Measurements from ENCODE around the gene ATXN7L3B.

Gene ATXN7L3B

DNA sequence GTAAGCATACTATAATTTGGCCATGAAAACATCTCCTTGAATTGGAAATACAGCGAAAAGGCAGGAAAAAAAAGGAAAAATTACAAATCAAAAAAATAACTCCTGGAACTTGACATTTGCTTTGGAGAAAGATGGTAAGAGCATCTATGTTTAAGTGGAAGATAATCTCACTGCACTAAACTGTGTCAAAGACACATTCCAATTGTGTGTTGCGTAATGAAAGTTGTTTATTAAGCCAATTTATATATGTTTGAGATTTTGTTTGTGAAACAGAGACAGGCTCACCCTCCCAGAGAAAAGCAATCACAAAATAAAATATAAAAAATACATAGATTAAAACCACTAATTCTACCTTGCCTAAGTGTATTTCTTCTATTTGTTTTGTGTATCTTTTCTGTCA is 11.1 kb upstream of the ATXN7L3B start:
- H3K27ac ChIP-seq (ENCODE audit: low read depth, low read length) = no peak overlapping the region
- H3K36me3 ChIP-seq (ENCODE audit: control insufficient read depth, insufficient read depth, low read length) = no peaks in the 10 kb centered on the region
- H3K27me3 ChIP-seq (ENCODE audit: control insufficient read depth, insufficient read depth, low read length) = no peaks in the 10 kb centered on the region
- H3K9me3 ChIP-seq (ENCODE audit: control insufficient read depth, insufficient read depth, low read length) = no peaks in the 10 kb centered on the region
- no peak overlapping the region for H3K9ac ChIP-seq (ENCODE audit: low read depth, low read length)
- H3K4me3 ChIP-seq (ENCODE audit: low read depth, low read length) = no peak overlapping the region
- no peaks in the 10 kb centered on the region for H3K4me1 ChIP-seq (ENCODE audit: control insufficient read depth, insufficient read depth, low read length)

DNA sequence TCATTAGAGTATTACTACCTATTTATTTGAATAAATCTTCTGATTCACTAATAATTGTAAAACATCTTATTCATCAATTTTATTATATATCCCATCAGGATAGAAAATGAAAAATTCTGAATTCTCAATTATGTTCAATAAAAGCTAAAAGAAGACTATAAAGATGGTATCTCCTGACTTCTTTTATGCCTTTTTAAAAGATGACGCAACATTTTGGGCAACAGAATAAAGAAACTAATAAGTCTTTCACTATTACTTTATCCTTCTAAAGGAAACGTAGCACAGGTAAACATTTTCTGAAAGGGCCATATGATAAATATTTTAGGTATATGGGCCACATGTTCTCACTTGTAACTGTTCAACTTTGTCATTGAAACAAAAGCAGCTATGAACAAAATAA is 10.1 kb upstream of the ATXN7L3B start:
- no peak overlapping the region for H3K4me3 ChIP-seq (ENCODE audit: low read depth, low read length)
- H3K27ac ChIP-seq (ENCODE audit: low read depth, low read length) = no peak overlapping the region
- no peaks in the 10 kb centered on the region for H3K27me3 ChIP-seq (ENCODE audit: control insufficient read depth, insufficient read depth, low read length)
- H3K4me1 ChIP-seq (ENCODE audit: control insufficient read depth, insufficient read depth, low read length) = no peaks in the 10 kb centered on the region
- no peaks in the 10 kb centered on the region for H3K36me3 ChIP-seq (ENCODE audit: control insufficient read depth, insufficient read depth, low read length)
- H3K9ac ChIP-seq (ENCODE audit: low read depth, low read length) = no peak overlapping the region
- no peaks in the 10 kb centered on the region for H3K9me3 ChIP-seq (ENCODE audit: control insufficient read depth, insufficient read depth, low read length)

DNA sequence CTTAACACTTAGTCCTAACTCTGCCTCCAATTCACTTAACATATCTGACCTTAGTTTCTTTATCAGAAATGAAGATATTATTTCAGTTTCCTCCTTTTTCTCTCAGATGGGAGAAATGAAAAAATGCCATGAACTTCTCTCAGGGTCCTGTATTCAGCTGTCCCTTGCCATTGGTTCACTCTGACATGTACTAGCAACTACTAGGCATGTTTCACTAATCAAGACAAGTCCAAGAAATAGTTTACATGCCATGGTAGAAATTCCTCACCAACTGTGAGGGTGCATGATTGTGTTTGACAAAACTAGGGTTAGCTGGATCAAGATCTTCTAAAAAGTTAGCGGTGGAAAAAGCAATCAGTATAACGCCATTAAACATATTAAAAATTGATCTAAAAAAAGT is 7.0 kb upstream of the ATXN7L3B start:
- Histone ChIP-seq H3K27me3 (ENCODE audit: control insufficient read depth, insufficient read depth, low read length) (no peaks in the 10 kb centered on the region), H3K4me1 (ENCODE audit: control insufficient read depth, insufficient read depth, low read length) (no peaks in the 10 kb centered on the region)

DNA sequence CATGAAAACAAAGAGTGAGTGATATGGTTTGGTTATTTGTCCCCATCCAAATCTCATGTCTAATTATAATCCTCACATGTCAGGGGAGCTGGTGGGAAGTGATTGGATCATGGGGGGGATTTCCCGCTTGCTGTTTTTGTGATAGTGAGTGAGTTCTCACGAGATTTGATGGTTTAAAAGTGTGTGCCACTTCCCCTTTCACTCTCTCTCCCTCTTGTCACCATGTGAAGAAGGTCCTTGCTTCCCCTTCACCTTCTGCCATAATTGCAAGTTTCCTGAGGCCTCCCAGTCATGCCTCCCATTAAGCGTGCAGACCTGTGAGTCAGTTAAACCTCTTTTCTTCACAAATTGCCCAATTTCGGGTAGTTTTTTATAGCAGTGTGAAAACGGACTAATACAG is 2.1 kb upstream of the ATXN7L3B start:
- peaks cover 21% of the 10 kb centered on the region for H3K4me1 ChIP-seq (ENCODE audit: control insufficient read depth, insufficient read depth, low read length)
- no peaks in the 10 kb centered on the region for H3K9me3 ChIP-seq (ENCODE audit: control insufficient read depth, insufficient read depth, low read length)
- no peak overlapping the region for H3K9ac ChIP-seq (ENCODE audit: low read depth, low read length)
- H3K36me3 ChIP-seq (ENCODE audit: control insufficient read depth, insufficient read depth, low read length) = peaks cover 6% of the 10 kb centered on the region; the same call in 1 of the 2 replicates
- no peak overlapping the region for H3K4me3 ChIP-seq (ENCODE audit: low read depth, low read length)
- no peak overlapping the region for H3K27ac ChIP-seq (ENCODE audit: low read depth, low read length)
- H3K27me3 ChIP-seq (ENCODE audit: control insufficient read depth, insufficient read depth, low read length) = no peaks in the 10 kb centered on the region

More for the DNA sequence above, 7.0 kb upstream of the ATXN7L3B start:
- H3K27ac ChIP-seq (ENCODE audit: low read depth, low read length) = no peak overlapping the region
- H3K9ac ChIP-seq (ENCODE audit: low read depth, low read length) = no peak overlapping the region
- no peaks in the 10 kb centered on the region for H3K36me3 ChIP-seq (ENCODE audit: control insufficient read depth, insufficient read depth, low read length)
- H3K4me3 ChIP-seq (ENCODE audit: low read depth, low read length) = no peak overlapping the region
- no peaks in the 10 kb centered on the region for H3K9me3 ChIP-seq (ENCODE audit: control insufficient read depth, insufficient read depth, low read length)

DNA sequence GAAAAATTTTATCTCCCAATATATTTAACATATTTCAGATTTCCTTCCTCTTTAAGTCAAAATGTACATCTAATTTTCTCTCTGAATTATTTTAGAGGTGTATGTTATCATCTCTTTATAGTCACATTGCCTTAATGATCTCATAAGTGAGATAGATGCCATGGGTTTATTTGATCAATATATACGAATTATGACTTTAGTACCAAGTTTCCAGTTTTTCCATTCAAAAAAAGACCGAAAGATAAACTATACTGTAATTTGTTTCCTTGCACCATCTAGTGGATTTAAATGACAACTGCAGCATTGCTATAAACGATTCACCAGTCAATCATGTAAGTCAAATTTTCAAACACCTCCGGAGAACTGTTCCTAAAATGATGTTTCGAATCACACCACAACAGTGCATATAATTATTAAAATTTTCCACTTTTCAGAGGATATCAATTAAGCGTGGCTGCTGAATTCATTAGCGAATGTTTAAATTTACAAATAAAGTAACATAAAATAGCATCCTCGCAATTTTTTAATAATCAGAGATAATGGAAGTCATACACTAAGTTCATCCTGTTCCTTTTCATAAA is 419 bp upstream of the ATXN7L3B start:
- Histone ChIP-seq H3K4me3 (ENCODE audit: low read depth, low read length) (peak overlapping the region; percentile 99), H3K9me3 (ENCODE audit: control insufficient read depth, insufficient read depth, low read length) (no peaks in the 10 kb centered on the region), H3K4me1 (ENCODE audit: control insufficient read depth, insufficient read depth, low read length) (peaks cover 37% of the 10 kb centered on the region), H3K36me3 (ENCODE audit: control insufficient read depth, insufficient read depth, low read length) (peaks cover 14% of the 10 kb centered on the region; the same call in 1 of the 2 replicates), H3K27ac (ENCODE audit: low read depth, low read length) (peak overlapping the region; percentile 98), H3K9ac (ENCODE audit: low read depth, low read length) (peak overlapping the region; percentile 98), H3K27me3 (ENCODE audit: control insufficient read depth, insufficient read depth, low read length) (no peaks in the 10 kb centered on the region)

DNA sequence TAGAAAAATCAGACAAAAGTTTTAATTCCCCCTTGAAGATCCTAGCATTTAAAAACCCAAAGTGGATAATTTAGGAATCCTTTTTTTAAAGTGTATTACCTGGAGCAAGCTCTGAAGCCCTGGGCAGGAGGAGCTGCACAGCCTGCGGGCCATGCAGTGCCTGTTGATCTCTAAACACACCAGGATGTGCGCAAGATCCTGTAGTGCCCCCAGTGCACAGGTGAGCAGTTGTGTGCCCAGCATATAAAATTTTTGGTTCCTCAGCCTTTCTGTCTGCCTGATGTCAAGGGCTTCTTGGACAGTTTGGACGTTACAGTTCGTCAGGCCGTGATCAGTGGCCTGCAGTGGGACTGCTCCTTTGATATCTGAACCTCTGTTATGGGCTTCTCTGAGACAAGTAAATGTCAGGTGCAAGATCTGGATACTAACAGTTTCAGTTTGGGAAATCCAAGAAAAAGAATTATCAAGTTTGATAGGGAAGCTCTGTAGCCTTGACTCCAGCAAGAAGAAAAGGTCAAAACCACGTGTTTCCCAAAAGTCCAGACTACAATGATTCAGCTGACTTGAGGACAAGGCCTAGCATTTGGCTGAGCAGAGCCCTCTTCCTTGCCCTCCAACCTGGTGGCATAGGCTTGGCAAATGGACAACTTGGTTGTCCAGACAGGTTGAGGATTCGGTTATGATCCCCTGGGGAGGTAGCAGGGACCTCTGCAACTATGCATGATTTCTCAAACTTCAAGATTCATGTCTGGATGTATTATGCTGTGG is 1.0 kb downstream of the ATXN7L3B start:
- no peaks in the 10 kb centered on the region for H3K9me3 ChIP-seq (ENCODE audit: control insufficient read depth, insufficient read depth, low read length)
- H3K36me3 ChIP-seq (ENCODE audit: control insufficient read depth, insufficient read depth, low read length) = peaks cover 15% of the 10 kb centered on the region; the same call in 1 of the 2 replicates
- peak overlapping the region; percentile 98 for H3K27ac ChIP-seq (ENCODE audit: low read depth, low read length)
- peaks cover 52% of the 10 kb centered on the region for H3K4me1 ChIP-seq (ENCODE audit: control insufficient read depth, insufficient read depth, low read length)
- H3K27me3 ChIP-seq (ENCODE audit: control insufficient read depth, insufficient read depth, low read length) = no peaks in the 10 kb centered on the region
- peak overlapping the region; percentile 99 for H3K4me3 ChIP-seq (ENCODE audit: low read depth, low read length)
- peak overlapping the region; percentile 98 for H3K9ac ChIP-seq (ENCODE audit: low read depth, low read length)

DNA sequence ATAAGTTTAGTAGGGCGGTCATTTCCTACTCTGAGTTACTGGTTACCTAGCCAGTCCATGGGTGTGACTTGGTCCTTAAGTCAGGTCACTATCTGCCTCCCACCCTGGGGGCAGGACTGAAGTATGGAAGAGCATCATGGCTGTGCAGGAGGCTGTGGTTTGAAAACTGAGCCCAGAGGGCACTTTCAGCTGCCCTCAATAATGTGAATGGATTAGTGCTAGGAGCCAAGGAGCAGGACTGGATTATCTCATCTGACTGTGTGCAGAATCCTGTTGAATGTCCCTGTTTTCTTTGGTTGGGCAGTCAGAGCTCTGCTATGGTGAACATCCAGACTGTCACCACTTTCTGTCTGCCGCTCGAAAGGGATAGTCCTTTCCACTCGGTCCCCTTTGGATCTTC is 1.6 kb downstream of the ATXN7L3B start:
- H3K4me1 ChIP-seq (ENCODE audit: control insufficient read depth, insufficient read depth, low read length) = peaks cover 53% of the 10 kb centered on the region
- H3K27ac ChIP-seq (ENCODE audit: low read depth, low read length) = peak overlapping the region; percentile 59
- H3K4me3 ChIP-seq (ENCODE audit: low read depth, low read length) = peak overlapping the region; percentile 99
- no peak overlapping the region for H3K9ac ChIP-seq (ENCODE audit: low read depth, low read length)
- no peaks in the 10 kb centered on the region for H3K9me3 ChIP-seq (ENCODE audit: control insufficient read depth, insufficient read depth, low read length)
- peaks cover 15% of the 10 kb centered on the region; the same call in 1 of the 2 replicates for H3K36me3 ChIP-seq (ENCODE audit: control insufficient read depth, insufficient read depth, low read length)
- no peaks in the 10 kb centered on the region for H3K27me3 ChIP-seq (ENCODE audit: control insufficient read depth, insufficient read depth, low read length)

DNA sequence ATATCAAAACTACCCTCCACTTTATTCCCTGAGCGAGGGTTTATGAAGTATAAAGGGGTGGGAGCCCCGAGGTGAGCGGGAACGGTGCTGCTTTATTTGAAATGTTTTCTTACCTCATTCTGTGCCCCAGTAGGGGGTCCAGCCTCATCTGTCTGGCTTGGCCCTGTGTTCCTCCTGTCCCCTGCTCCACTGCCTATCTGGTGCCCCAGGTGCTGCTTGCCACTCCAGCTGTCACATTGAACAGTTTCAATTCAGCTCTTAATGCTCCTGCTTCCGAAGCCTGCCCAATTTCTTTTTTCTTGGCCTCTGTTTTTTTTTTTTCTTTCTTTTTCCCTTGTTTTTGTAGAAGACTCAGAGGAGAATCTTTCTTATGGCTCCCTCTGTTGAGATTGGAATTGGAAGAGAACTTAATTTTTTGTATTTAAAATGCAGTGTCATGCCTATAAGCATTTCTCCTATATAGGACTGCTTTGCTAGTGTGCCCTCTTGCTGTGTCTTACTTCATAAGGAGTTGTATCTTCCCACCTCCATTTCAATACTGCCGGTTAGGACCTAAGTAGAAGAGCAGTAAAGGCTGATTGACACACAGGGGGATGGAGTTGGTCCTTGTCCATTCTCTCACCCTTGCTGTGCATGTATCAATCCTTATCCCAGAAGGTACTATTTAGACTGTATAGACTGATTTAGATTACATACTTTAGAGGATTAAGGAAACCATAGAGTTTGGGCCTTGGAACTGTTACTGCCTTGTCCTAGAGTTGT is 2.3 kb downstream of the ATXN7L3B start:
- no peaks in the 10 kb centered on the region for H3K9me3 ChIP-seq (ENCODE audit: control insufficient read depth, insufficient read depth, low read length)
- peak overlapping the region; percentile 99 for H3K4me3 ChIP-seq (ENCODE audit: low read depth, low read length)
- peaks cover 53% of the 10 kb centered on the region for H3K4me1 ChIP-seq (ENCODE audit: control insufficient read depth, insufficient read depth, low read length)
- no peak overlapping the region for H3K9ac ChIP-seq (ENCODE audit: low read depth, low read length)
- peaks cover 15% of the 10 kb centered on the region; the same call in 1 of the 2 replicates for H3K36me3 ChIP-seq (ENCODE audit: control insufficient read depth, insufficient read depth, low read length)
- H3K27me3 ChIP-seq (ENCODE audit: control insufficient read depth, insufficient read depth, low read length) = no peaks in the 10 kb centered on the region
- peak overlapping the region; percentile 78 for H3K27ac ChIP-seq (ENCODE audit: low read depth, low read length)

DNA sequence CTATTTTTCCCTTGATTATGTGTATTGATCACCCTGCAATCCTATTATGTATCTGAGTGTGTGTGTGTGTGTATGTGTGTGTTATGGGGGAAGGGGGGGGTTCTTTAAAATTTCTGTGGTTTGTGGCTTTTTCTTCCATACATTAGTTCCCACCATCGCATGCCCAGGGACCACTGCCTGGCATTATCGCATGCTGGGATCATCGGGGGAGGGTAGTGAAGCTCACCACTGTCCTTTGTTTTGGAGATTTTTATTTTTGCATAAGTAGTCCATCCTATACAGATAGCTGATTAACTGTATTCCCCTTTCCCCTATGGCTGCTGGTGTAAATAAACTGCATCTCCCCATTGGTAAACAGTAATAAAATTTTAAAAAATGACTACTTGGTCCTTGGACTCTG is 3.4 kb downstream of the ATXN7L3B start:
- Histone ChIP-seq H3K36me3 (ENCODE audit: control insufficient read depth, insufficient read depth, low read length) (peaks cover 15% of the 10 kb centered on the region; the same call in 1 of the 2 replicates), H3K4me1 (ENCODE audit: control insufficient read depth, insufficient read depth, low read length) (peaks cover 53% of the 10 kb centered on the region), H3K9me3 (ENCODE audit: control insufficient read depth, insufficient read depth, low read length) (no peaks in the 10 kb centered on the region), H3K4me3 (ENCODE audit: low read depth, low read length) (peak overlapping the region; percentile 99), H3K27ac (ENCODE audit: low read depth, low read length) (peak overlapping the region; percentile 87), H3K27me3 (ENCODE audit: control insufficient read depth, insufficient read depth, low read length) (no peaks in the 10 kb centered on the region), H3K9ac (ENCODE audit: low read depth, low read length) (no peak overlapping the region)

DNA sequence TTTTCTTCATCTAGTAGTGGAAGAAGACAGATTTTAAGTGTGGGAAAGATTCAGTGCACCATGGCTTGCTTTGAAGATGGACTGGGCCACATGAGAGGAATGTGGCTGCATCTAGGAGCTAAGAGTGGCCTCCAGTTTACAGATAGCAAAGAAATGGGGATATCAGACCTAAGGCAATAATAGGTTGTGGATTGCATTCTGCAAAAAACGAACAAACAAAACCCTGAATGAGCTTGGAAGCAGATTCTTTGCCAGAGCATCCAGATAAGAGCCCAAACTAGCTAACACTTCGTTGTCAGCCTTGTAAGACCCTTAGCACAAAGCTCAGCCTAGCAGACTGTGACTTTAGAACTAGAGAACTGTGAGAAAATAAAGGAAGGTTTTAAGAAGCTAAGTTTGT is 9.6 kb downstream of the ATXN7L3B start:
- no peak overlapping the region for H3K9ac ChIP-seq (ENCODE audit: low read depth, low read length)
- no peaks in the 10 kb centered on the region for H3K27me3 ChIP-seq (ENCODE audit: control insufficient read depth, insufficient read depth, low read length)
- no peak overlapping the region for H3K4me3 ChIP-seq (ENCODE audit: low read depth, low read length)
- H3K4me1 ChIP-seq (ENCODE audit: control insufficient read depth, insufficient read depth, low read length) = peaks cover 16% of the 10 kb centered on the region
- peaks cover under 1% of the 10 kb centered on the region; the same call in 1 of the 2 replicates for H3K36me3 ChIP-seq (ENCODE audit: control insufficient read depth, insufficient read depth, low read length)
- no peaks in the 10 kb centered on the region for H3K9me3 ChIP-seq (ENCODE audit: control insufficient read depth, insufficient read depth, low read length)
- H3K27ac ChIP-seq (ENCODE audit: low read depth, low read length) = no peak overlapping the region

DNA sequence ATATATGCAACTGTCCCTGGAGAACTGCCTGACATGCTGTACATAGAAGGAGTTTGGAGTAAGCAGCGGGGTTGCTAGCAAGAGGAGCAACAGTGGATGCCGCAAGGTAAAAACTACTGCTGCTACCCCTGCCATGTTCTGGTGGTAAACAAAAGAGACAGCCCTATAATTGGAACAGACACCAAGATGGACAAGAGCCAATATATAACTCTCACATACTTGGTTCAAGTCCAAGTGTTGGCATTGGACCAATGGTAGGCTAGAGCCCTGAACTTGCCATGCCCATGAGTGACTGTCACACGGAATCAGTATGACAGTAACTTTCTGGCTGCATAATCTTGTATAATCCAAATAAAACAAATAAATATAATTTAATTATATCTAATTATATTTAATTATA is 13.7 kb downstream of the ATXN7L3B start:
- Histone ChIP-seq H3K9ac (ENCODE audit: low read depth, low read length) (no peak overlapping the region), H3K4me1 (ENCODE audit: control insufficient read depth, insufficient read depth, low read length) (no peaks in the 10 kb centered on the region), H3K27ac (ENCODE audit: low read depth, low read length) (no peak overlapping the region), H3K27me3 (ENCODE audit: control insufficient read depth, insufficient read depth, low read length) (no peaks in the 10 kb centered on the region), H3K36me3 (ENCODE audit: control insufficient read depth, insufficient read depth, low read length) (no peaks in the 10 kb centered on the region), H3K9me3 (ENCODE audit: control insufficient read depth, insufficient read depth, low read length) (no peaks in the 10 kb centered on the region), H3K4me3 (ENCODE audit: low read depth, low read length) (no peak overlapping the region)

Data from HUES48 (cell line).